Hematopoietic multipotent progenitor cell treated with erythropoietin and hydrocortisone succinate and interleukin-3 and kit ligand, for 8 days (in vitro differentiated cells): Measurements from ENCODE around the gene CYP2S1.
"Not testable (repeated sequence)": the region's sequence is repeated elsewhere in the genome, so short reads cannot be mapped to it uniquely, and the experiment has no call there.

Experiments
- DNase-seq: peaks from one replicate; pipeline ENCODE4 v3.0.0-alpha.2; 2015

Gene CYP2S1, protein sequence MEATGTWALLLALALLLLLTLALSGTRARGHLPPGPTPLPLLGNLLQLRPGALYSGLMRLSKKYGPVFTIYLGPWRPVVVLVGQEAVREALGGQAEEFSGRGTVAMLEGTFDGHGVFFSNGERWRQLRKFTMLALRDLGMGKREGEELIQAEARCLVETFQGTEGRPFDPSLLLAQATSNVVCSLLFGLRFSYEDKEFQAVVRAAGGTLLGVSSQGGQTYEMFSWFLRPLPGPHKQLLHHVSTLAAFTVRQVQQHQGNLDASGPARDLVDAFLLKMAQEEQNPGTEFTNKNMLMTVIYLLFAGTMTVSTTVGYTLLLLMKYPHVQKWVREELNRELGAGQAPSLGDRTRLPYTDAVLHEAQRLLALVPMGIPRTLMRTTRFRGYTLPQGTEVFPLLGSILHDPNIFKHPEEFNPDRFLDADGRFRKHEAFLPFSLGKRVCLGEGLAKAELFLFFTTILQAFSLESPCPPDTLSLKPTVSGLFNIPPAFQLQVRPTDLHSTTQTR

DNA sequence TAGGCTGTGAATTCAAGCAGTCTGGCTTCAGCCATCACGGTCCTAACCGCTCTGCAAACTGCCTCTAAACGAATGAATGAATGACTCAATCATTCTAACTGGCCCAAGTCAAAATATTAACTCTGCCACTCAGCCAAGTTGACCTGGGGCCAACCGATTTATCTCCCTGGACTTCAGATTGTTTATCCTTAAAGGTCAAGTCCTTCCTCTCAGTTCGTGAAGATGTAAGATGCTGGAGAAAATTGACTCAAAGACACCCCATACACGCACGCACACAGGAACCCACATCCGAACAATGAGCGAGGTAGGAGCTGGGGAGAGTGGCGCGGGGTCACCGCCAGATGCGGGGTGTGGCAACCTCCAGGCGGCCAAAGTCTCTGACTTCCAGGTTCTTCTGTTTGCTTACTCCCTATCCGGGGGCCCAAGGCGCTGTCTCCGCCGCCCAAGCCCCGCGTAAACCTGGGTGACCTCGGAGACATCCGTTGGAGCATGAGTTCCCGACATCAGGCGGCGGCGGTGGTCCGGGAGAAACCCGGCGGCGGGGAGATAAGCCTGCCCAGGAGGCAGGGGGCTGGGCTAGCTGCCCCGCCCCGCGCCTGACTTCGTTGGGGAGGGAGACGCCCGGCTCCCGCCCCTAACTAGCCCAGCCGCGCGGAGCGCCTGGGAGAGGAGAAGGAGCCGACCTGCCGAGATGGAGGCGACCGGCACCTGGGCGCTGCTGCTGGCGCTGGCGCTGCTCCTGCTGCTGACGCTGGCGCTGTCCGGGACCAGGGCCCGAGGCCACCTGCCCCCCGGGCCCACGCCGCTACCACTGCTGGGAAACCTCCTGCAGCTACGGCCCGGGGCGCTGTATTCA, at the start of gene CYP2S1:
CYP2S1 (plus strand) TSS at position 646 of the 856 bp plus-strand sequence; CDS start at position 692, 46 bp downstream.
- peak; percentile 77 for DNase-seq

DNA sequence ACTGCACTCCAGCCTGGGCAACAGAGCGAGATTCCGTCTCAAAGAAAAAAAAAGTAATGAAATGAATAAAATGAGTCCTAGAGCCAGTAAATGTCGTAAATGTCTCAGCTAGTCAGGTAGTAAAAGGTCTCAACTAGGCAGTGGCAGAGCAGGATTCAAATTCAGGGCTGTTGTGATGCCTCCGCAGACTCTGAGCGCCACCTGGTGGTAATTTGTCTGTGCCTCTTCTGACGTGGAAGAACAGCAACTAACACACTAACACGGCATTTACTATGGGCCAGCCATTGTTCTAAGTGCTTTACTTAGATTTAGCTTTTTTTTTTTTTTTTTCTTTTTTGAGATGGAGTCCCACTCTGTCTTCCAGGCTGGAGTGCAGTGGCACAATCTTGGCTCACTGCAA, 48.6 kb upstream of the CYP2S1 start:
- DNase-seq: peak; percentile 85

DNA sequence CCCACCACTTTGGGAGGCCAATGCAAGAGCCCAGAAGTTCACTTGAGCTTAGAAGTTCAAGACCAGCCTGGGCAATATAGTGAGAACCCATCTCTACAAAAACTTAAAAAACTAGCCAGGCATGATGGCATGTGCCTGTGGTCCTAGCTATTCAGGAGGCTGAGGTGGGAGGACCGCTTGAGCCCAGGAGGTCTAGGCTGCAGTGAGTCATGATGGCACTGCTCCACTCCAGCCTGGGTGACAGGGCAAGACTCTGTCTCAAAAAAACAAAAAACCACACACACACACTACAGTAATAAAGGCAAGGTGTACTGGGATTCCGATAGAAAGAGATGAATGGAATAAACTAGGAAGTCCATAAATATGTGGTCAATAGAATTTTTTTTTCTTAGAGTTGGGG, 43.2 kb upstream of the CYP2S1 start:
- no peak for DNase-seq

DNA sequence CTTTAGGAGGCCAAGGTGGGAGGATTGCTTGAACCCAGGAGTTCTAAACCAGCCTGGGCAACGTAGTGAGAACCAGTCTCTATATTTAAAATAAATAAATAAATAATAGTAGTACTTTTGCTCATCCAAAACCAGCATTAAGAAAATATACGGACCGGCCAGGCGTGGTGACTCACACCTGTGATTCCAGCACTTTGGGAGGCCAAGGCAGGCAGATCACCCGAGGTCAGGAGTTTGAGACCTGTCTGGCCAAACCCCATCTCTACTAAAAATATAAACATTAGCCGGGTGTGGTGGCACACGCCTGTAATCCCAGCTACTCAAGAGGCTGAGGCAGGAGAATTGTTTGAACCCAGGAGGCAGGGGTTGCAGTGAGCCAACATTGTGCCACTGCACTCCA, 42.0 kb upstream of the CYP2S1 start:
- not testable (repeated sequence) for DNase-seq

DNA sequence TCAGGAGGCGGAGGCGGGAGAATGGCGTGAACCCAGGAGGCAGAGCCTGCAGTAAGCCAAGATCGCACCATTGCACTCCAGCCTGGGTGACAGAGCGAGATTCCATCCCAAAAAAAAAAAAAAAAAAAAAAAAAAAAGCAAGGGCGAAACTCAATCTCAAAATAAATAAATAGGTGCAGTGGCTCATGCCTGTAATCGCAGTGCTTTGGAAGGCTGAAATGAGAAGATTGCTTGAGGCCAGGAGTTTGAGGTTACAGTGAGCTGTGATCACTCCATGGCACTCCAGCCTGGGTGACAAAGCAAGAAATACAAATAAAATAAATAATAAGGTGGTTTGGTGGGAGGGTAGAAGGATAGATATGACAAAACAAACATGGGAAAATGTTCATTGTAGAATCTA, 39.0 kb upstream of the CYP2S1 start:
- no peak for DNase-seq

DNA sequence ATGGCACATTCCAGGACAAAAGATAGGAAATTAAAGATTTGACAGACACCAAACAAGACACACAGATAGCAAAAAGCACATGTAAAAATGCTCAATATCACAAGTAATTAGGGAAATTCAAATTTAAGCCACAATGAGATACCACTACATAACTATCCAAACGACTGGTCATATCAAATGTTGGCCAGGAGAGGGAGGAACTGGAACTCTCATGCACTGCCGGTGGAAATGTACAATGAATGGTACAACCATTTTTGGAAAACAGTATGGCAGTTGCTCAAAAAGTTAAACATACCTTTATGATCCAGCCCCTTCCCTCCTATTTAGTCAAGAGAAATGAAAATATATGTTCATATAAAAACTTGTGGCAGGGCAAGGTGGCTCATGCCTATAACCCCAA, 36.8 kb upstream of the CYP2S1 start:
- peak; percentile 35 for DNase-seq

DNA sequence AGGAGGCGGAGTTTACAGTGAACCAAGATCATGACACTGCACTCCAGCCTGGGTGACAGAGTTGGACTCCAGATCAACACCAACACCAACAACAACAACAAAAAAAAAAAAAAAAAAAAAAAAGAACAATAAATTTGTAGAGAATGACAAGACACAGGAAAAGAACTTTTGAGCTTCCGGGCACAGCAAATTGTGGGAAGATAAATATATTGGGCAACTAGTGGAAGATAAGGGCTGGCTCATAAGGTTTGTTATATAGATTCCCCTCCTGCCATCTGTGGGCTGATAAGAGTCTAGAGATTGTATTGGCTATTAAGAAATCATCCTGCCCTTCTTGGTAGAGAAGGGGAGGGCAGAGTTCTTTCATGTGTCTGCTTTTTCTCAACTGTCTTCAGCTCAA, 33.1 kb upstream of the CYP2S1 start:
- DNase-seq: peak; percentile 96

DNA sequence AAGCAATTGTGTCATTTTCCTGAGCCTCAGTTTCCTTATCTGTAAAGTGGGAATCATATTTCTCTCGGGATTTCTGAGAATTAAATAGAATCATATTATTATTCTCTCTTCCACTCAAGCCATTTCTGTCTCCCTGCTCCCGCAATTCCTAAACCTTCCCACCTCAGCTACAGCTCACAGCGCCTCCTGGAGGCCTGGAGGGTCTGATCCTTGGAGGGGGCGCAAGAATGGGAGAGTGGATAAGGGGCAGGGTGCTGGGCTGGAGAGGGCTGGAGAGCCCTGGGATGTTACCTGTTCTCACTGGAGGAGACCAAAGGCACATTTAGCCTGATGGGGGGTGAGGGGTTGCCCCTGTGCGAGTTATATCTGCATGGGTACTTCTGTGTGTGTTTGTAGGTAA, 31.1 kb upstream of the CYP2S1 start:
- DNase-seq: no peak

DNA sequence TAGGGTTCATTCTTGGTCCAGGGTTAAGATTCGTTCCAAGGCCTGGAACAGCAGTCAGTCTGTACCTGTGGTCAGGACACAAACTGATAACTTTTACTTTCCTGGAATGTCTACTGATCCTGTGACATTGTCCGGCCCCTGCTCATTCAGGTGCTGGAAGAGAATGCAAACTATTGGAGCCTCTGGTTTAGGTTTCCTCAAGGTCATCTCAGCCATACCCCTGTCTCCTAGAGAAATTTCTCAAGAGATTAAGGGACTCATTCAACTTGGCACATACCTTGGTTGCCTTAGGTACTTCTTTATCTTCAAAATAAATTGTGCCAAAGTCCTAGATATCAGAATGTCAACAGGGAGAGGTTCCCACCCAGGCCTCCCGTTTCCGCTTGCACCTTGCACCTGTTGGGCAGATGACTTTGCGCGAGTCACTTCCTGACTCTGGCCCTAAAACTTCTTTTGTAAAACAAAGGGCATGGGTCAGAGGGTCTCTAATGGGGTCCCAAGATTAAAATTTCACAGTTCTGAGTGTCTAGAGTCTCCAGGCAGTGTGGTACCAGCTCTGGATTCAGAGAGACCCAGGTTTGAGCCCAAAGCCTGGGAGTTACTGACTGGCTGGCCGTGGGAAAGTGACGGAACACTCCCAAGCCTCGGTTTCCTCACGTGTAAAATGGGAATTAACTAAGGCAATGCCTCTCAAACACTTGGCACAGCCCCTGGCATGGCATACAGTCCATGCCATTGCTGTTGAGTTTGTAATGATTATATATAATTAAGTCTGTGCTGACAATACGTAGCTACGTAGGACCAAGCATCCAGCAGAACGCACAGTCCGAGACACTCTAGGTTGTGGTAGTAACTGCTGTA, 25.8 kb upstream of the CYP2S1 start:
- DNase-seq: no peak

DNA sequence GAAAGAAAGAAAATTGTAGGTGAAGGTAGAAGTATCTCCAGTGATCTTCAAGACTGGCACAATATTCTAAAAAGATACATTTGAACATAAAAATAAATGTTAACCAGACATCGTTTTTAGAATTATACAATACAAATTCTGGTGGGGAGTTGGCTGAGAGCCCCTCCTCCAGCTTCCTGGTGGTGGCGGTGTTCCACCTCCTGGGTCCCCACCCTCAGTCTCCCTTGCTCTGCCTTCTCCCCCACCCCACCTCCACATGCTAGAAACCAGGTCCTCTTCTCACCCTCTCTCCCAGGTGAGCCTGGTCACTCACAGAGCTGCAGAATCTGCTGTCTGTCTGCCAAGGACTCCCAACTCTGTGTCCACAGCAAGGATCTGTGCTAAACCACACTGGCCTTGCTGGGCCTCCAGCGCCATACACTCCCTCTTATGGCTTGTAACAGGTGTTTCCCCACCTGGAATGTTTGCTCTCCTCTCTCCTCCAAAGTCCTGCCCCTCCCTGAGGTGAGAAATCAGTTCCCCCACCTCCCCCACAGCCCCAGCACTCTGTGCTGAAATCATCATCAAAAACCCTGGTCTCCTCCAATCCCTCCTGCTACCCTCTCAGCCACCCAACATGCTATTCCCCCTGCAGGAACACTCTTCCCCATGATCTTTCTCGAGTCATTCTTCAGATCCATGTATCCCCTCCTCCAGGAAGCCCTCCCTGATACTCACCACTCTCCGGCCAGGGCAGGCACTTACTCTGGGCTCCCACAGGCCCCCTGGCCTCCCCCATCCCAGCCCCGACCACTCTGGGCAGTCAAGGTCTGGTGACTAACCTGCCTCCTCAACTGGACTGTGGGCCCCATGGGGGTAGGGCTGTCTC, 20.5 kb upstream of the CYP2S1 start:
- no peak for DNase-seq

DNA sequence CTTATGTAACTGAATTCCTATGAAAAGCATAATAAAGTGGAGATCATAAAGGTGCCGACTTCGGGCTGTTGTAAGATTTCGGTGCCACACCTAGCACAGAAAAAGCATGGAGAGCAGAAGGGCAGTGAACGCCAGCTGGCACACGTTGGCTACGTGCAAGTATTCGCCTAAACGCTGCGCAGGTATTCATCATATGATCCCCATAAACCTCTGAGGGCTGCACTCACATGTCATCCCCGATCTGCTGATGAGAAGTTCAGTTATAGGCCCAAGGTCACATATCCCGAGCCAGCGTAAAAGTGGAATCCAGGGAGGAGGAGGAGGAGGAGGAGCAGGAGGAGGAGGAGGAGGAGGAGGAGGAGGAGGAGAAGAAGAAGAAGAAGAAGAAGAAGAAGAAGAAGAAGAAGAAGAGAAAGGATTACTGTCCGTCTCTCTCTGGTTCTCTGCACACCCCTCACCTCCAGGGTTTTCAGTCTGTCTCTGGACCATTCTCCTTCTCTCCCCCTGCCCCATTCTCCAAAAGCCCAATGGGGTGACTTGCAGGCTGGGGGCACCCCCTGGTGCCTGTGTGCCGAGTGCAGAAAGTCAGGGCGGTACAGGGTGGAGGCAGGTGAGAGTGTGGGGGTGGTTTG, 18.6 kb upstream of the CYP2S1 start:
- DNase-seq: no peak

DNA sequence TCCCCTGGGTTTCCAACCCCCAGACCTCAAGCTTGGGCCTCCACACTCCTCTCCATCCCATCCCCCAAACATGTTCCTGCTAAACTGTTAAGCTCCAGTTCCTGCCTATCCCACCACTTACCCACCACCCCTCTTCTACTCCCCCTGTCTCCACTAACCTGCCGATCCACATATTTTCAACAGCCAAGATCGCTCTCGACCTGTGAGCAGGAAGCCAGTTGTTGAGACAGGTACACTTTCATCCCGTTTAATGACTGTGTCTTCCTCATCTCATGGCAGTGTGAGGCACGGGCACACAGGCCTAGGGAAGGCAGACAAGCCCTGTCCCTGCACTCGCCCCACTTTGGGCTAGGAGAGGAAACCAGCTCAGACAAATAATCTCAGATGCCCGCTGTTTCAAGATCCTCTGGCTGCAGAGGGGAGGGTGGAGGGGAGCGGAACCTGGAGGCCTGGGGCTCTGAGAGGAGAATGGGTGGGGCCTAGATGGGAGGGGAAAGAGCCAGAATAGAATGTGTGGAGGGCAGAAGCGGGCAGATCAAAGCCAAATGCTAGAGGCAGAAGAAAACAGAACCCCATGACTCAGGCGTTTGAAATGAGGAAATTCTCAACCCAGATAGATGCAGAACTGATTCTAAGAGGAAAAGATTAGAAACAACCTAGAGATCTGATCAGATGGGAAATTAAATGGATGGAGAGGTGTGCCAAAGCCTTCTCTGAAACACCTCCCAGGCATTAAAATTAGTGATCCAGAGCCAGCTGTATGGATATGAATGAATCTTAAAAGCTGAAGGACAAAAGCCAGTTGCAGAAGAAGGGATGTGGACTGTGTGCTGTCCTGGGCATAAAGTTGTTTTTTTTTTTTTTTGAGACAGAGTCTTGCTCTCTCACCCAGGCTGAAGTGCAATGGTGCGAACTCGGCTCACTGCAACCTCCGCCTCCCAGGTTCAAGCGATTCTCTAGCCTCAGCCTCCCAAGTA, 16.9 kb upstream of the CYP2S1 start:
- peak; percentile 28 for DNase-seq

DNA sequence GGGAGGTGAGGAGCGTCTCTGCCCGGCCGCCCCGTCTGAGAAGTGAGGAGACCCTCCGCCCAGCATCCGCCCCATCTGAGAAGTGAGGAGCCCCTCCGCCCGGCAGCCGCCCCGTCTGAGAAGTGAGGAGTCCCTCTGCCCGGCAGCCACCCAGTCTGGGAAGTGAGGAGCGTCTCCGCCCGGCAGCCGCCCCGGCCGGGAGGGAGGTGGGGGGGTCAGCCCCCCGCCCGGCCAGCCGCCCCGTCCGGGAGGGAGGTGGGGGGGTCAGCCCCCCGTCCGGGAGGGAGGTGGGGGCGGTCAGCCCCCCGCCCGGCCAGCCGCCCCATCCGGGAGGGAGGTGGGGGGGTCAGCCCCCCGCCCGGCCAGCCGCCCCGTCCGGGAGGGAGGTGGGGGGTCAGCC, 12.8 kb upstream of the CYP2S1 start:
- DNase-seq: not testable (repeated sequence)

DNA sequence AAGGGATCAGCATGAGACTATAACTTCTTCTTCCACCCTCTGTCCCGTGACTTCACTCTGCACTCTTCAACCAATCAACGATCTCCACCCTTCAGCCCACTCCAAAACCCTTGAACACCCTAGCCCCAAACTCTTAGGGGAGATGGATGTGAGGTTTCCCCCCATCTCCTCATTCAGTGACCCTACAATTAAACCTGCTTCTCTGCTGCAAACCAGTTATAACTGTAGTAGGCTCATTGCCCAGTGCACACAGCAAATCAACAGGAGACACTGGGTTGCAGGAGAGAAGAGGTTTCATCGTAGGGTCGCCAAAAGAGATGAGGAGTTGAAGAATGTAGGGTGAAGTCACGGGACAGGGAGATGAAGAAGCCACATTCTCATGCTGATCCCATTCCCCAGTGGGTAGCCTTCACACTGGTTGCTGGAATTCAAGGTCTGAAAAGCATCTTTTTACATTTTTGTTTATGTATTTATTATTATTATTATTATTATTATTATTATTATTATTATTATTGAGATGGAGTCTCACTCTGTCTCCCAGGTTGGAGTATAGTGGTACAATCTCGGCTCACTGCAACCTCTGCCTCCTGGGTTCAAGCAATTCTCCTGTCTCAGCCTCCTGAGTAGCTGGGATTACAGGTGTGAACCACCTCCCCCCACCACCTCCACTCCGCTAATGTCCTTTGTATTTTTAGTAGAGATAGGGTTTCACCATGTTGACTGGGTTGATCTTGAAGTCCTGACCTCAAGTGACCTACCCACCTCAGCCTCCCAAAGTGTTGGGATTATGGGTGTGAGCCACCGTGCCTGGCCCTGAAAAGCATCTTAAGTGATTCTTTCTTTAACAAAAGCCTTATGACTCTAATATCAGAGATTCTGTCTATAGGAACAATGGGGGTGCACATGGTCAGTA, 5.8 kb upstream of the CYP2S1 start:
- DNase-seq: no peak

DNA sequence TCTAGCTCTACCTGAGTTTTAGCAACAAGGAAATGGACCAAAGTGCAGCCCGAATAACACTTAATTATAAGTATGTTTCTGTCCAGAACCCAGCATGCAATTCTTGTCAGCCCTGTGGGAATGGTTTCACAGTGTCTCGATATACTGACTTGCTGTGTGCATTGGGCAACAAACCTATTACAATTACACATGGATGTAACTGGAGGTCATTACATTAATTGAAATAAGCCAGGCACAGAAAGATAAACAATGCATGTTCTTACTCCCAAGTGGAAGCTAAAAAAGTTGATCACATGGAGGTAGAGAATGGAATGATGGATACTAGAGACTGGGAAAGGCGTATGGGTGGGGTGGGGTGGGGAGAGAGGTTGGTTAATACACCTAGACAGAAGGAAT, 5.1 kb upstream of the CYP2S1 start:
- DNase-seq: no peak

DNA sequence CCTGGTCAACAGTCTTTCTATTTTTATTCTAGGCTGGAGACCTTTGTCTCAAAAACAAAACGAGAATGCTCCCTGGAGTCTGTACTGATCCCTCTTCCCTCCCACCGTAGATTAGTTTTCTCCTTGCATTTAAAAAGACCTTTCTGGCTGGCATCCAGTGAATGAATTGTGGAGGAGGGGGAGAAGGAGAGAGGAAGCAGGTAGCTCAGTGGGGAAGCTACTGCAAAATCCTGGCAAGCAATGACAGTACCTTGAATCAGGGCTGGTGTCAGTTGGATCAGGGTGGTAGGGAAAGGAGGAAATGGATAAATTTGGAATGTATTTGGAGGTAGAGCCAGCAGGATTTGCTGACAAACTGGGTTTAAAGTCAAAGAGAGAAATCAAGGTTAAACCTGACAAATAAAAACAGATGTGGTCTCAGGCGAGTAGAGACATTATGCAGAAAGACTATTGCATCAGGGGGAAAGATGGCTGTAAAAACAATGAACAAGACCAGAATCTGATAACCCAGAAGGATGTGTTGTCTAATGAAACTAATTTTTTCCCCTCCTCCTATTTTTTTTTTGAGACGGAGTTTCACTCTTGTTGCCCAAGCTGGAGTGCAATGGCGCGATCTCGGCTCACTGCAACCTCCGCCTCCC, 3.5 kb upstream of the CYP2S1 start:
- no peak for DNase-seq

DNA sequence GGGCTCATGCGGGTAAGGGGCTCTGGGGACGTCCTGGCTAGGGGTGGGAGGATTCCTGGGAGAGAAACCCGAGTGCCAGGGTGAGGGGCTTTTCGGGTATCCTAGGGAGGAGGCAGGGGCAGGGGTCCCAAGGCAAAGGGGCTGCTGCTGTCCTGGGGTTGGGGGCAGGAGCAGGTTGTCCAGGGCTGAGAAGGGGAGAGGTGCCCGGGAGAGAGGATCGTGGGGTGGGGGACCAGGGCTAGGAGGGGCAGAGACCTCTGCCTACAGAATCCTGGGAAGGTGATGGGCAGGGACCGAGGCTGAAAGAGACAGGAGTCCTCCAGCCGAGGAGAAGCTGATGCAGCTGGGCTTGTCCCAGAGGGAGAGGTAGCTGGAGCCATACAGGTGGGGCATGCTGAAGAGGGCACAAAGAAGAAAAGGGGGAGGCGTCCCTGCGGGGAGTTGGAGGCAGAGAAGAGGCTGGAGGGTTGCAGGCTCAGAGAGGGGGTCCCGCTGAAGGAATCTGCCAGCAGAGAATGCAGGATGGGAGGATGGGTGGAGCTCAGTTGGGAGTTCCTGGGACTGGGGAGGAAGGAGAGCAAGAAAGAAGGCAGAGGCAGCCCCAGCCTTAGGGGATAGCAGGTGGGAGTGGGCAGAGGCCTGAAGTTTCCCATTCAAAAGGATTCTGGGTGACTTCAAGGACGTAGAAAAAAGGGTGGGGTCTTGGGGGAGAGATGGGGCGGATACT, 574 bp downstream of the CYP2S1 start:
- DNase-seq: no peak

DNA sequence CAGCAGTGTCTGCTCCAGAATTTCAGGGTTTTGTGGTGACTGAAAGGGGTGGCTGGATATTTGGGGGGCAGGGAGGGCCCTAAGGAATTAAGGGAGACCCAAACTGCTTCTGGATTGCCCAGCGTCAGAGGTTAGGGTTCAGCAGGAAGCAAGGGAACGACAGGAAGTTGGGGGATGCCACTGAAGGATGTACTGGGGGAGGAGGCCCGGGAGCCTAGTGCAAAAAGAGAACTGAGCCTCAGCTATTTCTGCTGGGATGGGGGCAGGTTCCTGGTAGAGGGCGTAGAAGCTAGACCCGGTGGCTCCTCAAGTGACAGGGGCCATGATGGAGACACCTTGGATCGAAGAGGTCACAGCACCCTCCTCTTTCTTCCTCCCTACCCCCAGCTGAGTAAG, 1.1 kb downstream of the CYP2S1 start:
- no peak for DNase-seq
